Keratinocyte (primary cell): ENCODE results near the gene ASGR1. TPM values are rescaled to one million over a fixed set of nuclear protein-coding genes. Genes with fewer than 3 reads are reported as not detected.

Source experiments
- DNase-seq: peaks from one replicate; pipeline ENCODE4 v3.0.0-alpha.2; 2011; ENCODE audit warnings: low read depth, missing footprints, low spot score
- FAIRE-seq: peaks from 2 replicates; lab custom pipeline; 2011; peaks lifted over from hg19 to GRCh38; lab: Jason Lieb, UNC
- H2AFZ ChIP-seq: 2 replicates; pipeline ENCODE4 v1.6.0; 2012; ENCODE audit warnings: low read length, control low read depth, inconsistent platforms; ENCODE audit not compliant: control insufficient read depth
- H3K27ac ChIP-seq: 2 replicates; pipeline ENCODE4 v1.5.1; 2011; ENCODE audit warnings: low read length; ENCODE audit not compliant: control insufficient read depth, insufficient read depth
- H3K27me3 ChIP-seq: 3 replicates; pipeline ENCODE4 v1.6.0; 2011; ENCODE audit warnings: low read length; ENCODE audit not compliant: control insufficient read depth, insufficient read depth; ENCODE audit errors: extremely low read depth
- H3K36me3 ChIP-seq, 2 experiments: 2 replicates in 1 of 2; 3 replicates in 1 of 2; pipeline ENCODE4 v1.5.1; 2011; ENCODE audit warnings: low read length in 2 of 2, mild to moderate bottlenecking in 1 of 2; ENCODE audit not compliant: control insufficient read depth in 2 of 2, insufficient read depth in 2 of 2; ENCODE audit errors: extremely low read depth in 1 of 2
- H3K4me1 ChIP-seq: 3 replicates; pipeline ENCODE4 v1.5.1; 2011; ENCODE audit warnings: low read length; ENCODE audit not compliant: control insufficient read depth, insufficient read depth; ENCODE audit errors: extremely low read depth
- H3K4me2 ChIP-seq: 3 replicates; pipeline ENCODE4 v1.6.0; 2011; ENCODE audit warnings: low read depth, low read length; ENCODE audit not compliant: control insufficient read depth, insufficient read depth; ENCODE audit errors: extremely low read depth
- H3K4me3 ChIP-seq, 3 experiments: fragments of 200-600 bp in 1 of 3; sonication (generic) in 1 of 3; 2 replicates in 2 of 3; 3 replicates in 1 of 3; pipeline ENCODE4 v1.5.1; 2011 to 2016; ENCODE audit warnings: low read length in 3 of 3, mild to moderate bottlenecking in 3 of 3, control low read depth in 2 of 3, inconsistent platforms in 1 of 3, low read depth in 1 of 3, mixed read lengths in 1 of 3, mixed run types in 1 of 3, moderate library complexity in 1 of 3; ENCODE audit not compliant: control insufficient read depth in 2 of 3, insufficient read depth in 2 of 3; ENCODE audit errors: extremely low read depth in 1 of 3
- H3K79me2 ChIP-seq: 2 replicates; pipeline ENCODE4 v1.6.0; 2012; ENCODE audit warnings: low read length; ENCODE audit not compliant: control insufficient read depth, insufficient read depth
- H3K9ac ChIP-seq: 3 replicates; pipeline ENCODE4 v1.6.0; 2011; ENCODE audit warnings: low read length; ENCODE audit not compliant: control insufficient read depth, insufficient read depth; ENCODE audit errors: extremely low read depth
- H3K9me1 ChIP-seq: 3 replicates; pipeline ENCODE4 v1.6.0; 2011; ENCODE audit warnings: low read length; ENCODE audit not compliant: control insufficient read depth, insufficient read depth; ENCODE audit errors: extremely low read depth
- H3K9me3 ChIP-seq: 2 replicates; pipeline ENCODE4 v1.5.1; 2012; ENCODE audit warnings: low read depth, low read length; ENCODE audit not compliant: control insufficient read depth
- H4K20me1 ChIP-seq: 3 replicates; pipeline ENCODE4 v1.6.0; 2011; ENCODE audit warnings: low read length; ENCODE audit not compliant: control insufficient read depth, insufficient read depth; ENCODE audit errors: extremely low read depth
- EZH2 ChIP-seq: IDR thresholded peaks from one replicate; pipeline ENCODE4 v1.6.1; 2012; ENCODE audit warnings: inconsistent platforms, mild to moderate bottlenecking, low read length, moderate library complexity
- dilution Hi-C: fragments of 300-500 bp; cut with MboI; formaldehyde crosslinking; loops from one replicate; pipeline ENCODE4 v1.7.0; 2020; ENCODE audit warnings: low sequenced_read_pairs; ENCODE audit not compliant: extremely low pct_ligation_motif_present
- polyA plus RNA-seq, 5 experiments: library from polyadenylated mRNA; depleted of rRNA in 3 of 5; stranded (reverse) in 3 of 5; stranded (forward) in 1 of 5; unstranded in 1 of 5; fragments of >200 nt; gene quantifications; 1 replicate in 1 of 5; 2 replicates in 3 of 5; 3 replicates in 1 of 5; pipeline versions ENCODE4 v1.2.1 to v1.2.3, GENCODE V29; 2011 to 2012; ENCODE audit warnings: missing spikeins in 2 of 5, low read depth in 1 of 5, low replicate concordance in 1 of 5
- TF ChIP-seq, protein P1 (sequence below), 3 experiments: IDR thresholded peaks in 1 of 3; conservative IDR thresholded peaks in 1 of 3; optimal IDR thresholded peaks in 1 of 3; 2 replicates in 2 of 3; 3 replicates in 1 of 3; pipeline versions ENCODE3 to v1.5.1; 2011; ENCODE audit warnings: low read length in 3 of 3, mild to moderate bottlenecking in 3 of 3, moderate library complexity in 2 of 3, control low read depth in 1 of 3, inconsistent platforms in 1 of 3; ENCODE audit not compliant: insufficient read depth in 2 of 3; ENCODE audit errors: extremely low read depth in 1 of 3

The ASGR1 gene
- polyA plus RNA-seq, 1 donor (not counting 4 experiments of a cell fraction or from before 2014, with no cell fraction given): 0.18 TPM

DNA sequence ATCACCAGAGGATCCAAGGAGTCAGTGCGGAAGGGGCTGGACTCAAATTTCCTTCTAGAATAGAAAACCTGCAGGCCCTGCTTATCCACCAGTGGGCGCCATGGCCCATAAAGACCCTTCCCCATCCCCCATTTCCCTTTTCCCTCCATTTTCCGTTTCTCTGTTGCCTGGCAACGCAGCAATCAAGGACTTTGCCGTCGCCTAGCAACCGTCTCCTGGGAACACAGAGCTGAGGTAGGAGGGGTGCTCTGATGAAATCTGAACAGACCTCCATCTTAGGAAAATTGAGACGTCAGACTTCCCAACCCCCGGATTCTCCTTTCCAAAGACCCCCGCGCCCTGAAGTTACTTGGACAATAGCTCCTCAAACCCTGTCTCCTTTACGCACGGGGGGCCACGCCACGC, 34.7 kb upstream of the ASGR1 start:
- H3K9me1 ChIP-seq: no peaks in the 10 kb centered on the region
- dilution Hi-C loops: no loop called here
- peak overlapping the region; percentile 43 for H3K27ac ChIP-seq
- DNase-seq: no peak
- no peaks in the 10 kb centered on the region for H3K36me3 ChIP-seq
- H3K4me2 ChIP-seq: peak overlapping the region; percentile 63
- H3K4me1 ChIP-seq: peaks cover 17% of the 10 kb centered on the region
- H3K27me3 ChIP-seq: peaks cover 10% of the 10 kb centered on the region
- peak overlapping the region; percentile 22 for H2AFZ ChIP-seq
- H4K20me1 ChIP-seq: peaks cover 3% of the 10 kb centered on the region
- H3K9ac ChIP-seq: peak overlapping the region; percentile 28
- H3K4me3 ChIP-seq: peak overlapping the region; percentile 31 to 62 (median 57)
- no peaks in the 10 kb centered on the region for H3K9me3 ChIP-seq
- H3K79me2 ChIP-seq: peaks cover 6% of the 10 kb centered on the region
- no peak for FAIRE-seq
- TF ChIP-seq, protein P1, sequence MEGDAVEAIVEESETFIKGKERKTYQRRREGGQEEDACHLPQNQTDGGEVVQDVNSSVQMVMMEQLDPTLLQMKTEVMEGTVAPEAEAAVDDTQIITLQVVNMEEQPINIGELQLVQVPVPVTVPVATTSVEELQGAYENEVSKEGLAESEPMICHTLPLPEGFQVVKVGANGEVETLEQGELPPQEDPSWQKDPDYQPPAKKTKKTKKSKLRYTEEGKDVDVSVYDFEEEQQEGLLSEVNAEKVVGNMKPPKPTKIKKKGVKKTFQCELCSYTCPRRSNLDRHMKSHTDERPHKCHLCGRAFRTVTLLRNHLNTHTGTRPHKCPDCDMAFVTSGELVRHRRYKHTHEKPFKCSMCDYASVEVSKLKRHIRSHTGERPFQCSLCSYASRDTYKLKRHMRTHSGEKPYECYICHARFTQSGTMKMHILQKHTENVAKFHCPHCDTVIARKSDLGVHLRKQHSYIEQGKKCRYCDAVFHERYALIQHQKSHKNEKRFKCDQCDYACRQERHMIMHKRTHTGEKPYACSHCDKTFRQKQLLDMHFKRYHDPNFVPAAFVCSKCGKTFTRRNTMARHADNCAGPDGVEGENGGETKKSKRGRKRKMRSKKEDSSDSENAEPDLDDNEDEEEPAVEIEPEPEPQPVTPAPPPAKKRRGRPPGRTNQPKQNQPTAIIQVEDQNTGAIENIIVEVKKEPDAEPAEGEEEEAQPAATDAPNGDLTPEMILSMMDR (optimal IDR thresholded peaks at IDR 0.05 in 1 of 3, IDR thresholded peaks at IDR 0.05 in 1 of 3, conservative IDR thresholded peaks at IDR 0.05 in 1 of 3; ENCODE audit: extremely low read depth in 1 of 3, insufficient read depth in 2 of 3, low read length in 3 of 3): peak; percentile 23 to 34 (median 33)
- TF ChIP-seq EZH2: no peak

DNA sequence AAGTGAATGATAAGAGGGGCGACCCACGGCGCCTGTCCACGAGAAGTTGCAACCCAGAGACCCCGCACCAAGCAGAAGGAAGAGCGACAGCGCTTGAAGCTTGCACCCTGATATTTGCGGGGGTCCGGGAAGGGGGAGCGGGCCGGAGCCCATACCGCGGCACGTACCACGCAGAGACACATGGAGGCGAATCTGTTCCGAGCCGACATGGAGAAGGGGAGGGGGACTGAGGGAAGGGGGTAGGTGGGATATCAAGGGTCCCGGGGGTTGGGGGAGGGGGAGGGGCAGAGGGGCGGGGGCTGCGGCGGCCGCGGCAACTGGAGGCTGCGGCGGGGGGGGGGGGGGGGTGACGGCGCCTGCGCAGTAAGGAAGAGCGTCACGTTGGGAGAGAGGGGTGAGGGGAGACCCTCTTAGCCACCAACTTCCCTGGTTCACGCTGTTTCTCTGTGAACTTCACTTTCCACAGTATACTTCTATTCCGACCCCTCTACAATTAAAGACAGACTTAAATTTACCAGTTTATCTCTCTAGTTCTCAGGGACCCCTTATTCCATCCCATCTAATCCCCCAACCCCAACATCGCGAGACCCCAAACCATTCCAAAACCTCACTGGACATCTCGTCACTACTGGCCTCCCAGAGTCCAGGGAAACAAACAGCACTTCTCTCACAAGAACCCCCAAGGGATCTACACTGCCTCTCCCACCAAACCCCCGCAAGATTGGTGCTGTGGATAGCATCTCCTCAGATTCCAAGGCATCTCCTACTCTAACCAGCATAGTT, 32.5 kb upstream of the ASGR1 start:
- H3K36me3 ChIP-seq: no peaks in the 10 kb centered on the region
- no peak overlapping the region for H3K27ac ChIP-seq
- peaks cover 4% of the 10 kb centered on the region for H3K79me2 ChIP-seq
- H2AFZ ChIP-seq: no peak overlapping the region
- H4K20me1 ChIP-seq: peaks cover 3% of the 10 kb centered on the region
- peaks cover 10% of the 10 kb centered on the region for H3K27me3 ChIP-seq
- H3K9me1 ChIP-seq: no peaks in the 10 kb centered on the region
- H3K9me3 ChIP-seq: no peaks in the 10 kb centered on the region
- TF ChIP-seq, protein P1 (optimal IDR thresholded peaks at IDR 0.05 in 1 of 3, IDR thresholded peaks at IDR 0.05 in 1 of 3, conservative IDR thresholded peaks at IDR 0.05 in 1 of 3; ENCODE audit: extremely low read depth in 1 of 3, insufficient read depth in 2 of 3, low read length in 3 of 3): no peak
- TF ChIP-seq EZH2: no peak
- FAIRE-seq (no peak), DNase-seq (no peak)
- H3K4me3 ChIP-seq: no peak overlapping the region
- no peak overlapping the region for H3K4me2 ChIP-seq
- no peak overlapping the region for H3K9ac ChIP-seq
- peaks cover 14% of the 10 kb centered on the region for H3K4me1 ChIP-seq
- dilution Hi-C loops: no loop called here
